Amniotic epithelial cell (primary cell): ENCODE results near the gene HNMT.
A peak's percentile ranks its signal among the peaks of the same experiment; 100 is the strongest.
"Not testable (repeated sequence)": the region's sequence is repeated elsewhere in the genome, so short reads cannot be mapped to it uniquely, and the experiment has no call there.

Experiments used
- DNase-seq: peaks from one replicate; pipeline ENCODE4 v3.0.0-alpha.2; 2010; ENCODE audit warnings: low read depth

Gene HNMT

DNA sequence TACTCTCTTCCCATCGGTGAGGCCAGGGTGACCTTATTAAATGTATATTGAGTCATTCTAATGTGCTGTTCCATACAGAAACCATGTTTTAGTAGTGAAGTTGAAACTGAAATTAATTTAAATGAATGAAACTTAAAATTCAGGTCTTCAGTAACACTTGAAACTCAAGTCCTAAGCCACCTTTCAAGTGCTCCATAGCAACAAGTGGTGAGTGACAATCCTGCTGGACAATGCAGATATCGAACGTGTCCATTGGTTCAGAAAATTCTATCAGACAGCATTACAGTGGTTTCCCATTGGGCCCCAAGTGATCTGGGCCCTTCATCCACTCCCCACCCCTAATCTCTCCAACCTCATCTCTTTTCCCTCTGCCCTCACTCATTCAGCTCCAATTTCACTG is 48.7 kb downstream of the HNMT start:
- DNase-seq = no peak

DNA sequence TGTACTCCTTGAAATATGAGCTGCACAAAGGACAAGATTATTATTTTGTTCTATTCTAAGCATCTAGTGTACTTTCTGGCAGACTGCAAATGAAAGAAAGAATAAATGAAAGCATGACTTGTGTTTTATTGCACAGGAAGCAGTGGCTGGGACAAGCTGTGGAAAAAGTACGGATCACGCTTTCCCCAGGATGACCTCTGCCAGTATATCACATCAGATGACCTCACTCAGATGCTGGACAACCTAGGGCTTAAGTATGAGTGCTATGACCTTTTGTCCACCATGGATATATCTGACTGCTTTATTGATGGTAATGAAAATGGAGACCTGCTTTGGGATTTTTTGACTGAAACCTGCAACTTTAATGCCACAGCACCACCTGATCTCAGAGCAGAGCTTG is 49.4 kb downstream of the HNMT start:
- no peak for DNase-seq

GRCh38 chr2:138015494-138015893 is 51.2 kb downstream of the HNMT start:
- no peak for DNase-seq

- peak; percentile 9 for DNase-seq
Observed at GRCh38 chr2:138016351-138017087, 52.2 kb downstream of the HNMT start.

GRCh38 chr2:138017824-138018223 is 53.6 kb downstream of the HNMT start:
- no peak for DNase-seq

DNA sequence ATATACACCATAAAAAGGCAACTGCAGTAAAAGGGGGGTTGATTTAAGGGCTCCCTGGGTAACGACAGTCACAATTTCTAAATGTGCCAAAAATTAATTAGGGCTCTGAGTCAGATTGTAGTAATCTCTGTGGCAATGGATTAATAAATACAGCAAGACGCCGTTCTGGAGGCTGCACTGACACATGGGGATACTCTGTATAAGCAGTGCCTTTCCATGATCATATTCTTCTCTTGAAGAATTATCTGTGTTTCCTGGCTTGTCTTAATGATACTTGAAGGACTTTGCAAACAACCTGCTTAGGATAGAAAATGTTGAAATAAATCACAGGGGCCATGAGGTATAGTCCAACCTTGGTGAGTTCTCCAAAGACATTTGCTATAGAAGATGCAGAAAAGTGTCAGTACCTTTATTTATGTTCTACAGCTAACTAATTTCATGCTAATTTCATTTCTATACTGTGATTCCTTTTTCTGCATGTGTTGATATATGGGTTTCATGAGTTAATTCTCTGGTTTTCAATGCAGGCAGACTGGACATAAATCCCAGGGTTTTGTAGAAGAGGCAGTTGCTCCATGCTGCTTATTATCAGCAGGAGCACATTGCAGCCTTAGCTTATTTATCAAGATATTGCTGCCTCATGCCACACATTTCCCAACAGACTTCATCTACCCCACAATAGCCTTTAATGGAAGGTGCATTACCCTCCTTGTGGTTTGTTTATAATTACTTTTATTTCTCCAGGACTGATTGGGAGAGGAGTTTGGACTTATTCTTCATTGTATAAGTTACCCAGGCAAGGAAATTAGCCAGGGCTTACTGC is 54.8 kb downstream of the HNMT start:
- peak; percentile 84 for DNase-seq

DNA sequence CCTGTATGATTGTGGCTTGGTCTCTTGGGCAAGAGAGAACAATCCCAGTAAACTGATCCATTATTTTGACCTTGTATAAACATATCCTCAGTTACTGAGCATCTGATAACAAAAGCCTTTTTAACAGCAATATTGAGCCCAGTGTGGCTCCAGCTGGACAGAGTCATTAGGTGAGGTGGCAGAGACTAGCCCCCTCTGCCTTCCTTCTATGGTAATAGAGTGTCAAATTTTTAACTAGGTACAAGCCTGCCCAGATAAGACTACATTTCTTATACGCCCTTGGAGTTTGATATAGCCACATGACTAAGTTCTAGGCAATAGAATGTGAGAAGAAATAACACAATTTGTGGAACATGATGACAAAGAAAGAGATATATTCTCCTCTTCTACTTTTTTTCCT is 56.2 kb downstream of the HNMT start:
- DNase-seq = peak; percentile 23

DNA sequence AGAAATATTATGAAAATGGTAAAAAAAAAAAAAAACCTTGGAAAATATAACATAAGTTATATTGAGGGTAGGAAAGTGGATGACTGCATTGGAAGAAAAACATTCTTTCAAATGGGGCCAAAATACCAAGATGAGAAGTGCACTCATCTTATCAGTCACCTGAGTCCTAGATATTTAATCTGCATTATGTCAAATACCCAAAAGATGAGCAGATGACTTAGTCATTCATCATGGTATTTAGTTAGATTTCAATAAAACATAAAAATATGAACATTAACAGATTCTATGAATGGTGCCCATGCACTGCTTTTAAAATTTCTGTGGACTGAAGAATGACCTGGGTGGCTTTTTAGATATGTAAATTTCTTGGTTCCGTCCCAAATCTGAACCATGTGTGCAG is 56.9 kb downstream of the HNMT start:
- DNase-seq = no peak

GRCh38 chr2:138023298-138023697 is 59.0 kb downstream of the HNMT start:
- DNase-seq = peak; percentile 68

GRCh38 chr2:138023976-138024375 is 59.7 kb downstream of the HNMT start:
- no peak for DNase-seq

DNA sequence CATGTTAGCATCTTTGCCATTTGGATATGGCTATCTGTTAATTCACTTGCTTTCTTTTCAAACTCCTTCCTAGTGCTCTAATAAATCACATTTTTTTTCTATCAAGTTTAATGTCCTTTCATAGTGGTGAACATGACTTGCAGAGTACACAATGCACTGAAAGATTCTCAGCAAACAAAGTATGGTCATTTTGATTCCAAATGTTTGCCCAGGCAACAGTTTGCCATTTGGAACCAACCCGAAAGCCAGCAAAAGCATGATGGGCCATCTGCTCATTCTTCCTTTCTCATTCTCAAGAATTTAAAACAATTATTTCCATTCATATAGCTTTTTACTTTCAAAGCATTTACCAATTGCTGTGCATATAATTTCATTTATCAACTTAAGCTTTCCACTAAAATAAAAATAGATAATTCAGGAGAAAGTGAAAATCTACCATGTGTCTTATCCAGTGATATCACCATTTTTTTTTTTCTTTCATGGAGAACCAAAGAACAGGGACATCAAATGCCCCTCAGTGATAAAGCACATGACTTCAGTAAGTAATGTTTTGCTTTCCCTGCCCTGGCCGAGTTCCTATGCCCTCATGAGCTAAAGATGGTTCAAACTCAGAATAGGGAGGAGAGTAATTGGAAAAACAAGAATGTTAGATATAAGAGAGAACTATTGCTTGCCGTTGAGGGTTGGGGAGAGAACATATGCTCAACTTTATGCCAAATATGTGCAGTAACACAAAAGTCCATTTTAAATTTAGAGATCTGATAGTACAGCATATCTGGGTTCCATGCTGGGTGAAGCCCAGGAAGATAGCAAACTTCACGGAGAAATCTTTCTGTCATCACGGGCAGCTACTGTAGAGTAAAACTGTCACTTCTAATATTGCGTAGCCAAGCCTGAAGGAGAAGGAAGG is 62.1 kb downstream of the HNMT start:
- no peak for DNase-seq

- DNase-seq = no peak
Observed at GRCh38 chr2:138028538-138028937, 64.3 kb downstream of the HNMT start.

DNA sequence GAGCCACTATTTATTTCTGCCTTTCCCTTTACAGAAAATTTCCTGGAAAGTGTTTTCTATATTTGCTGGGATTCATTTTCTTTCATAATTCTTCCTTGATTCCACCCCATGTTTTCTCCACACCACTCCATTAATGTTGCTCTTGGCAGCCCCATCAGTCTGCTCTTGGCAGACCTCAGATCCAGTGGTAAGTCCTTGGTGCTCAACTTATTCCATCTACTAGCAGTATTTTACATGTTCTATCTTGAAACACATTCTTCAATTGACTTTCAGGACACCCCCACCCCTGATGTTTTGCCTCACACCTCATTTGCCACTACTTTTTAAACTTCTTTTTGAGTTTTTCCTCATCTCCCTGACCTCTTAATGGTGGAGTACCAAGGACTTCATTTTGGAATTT is 65.0 kb downstream of the HNMT start:
- no peak for DNase-seq

GRCh38 chr2:138030459-138030858 is 66.2 kb downstream of the HNMT start:
- peak; percentile 98 for DNase-seq

DNA sequence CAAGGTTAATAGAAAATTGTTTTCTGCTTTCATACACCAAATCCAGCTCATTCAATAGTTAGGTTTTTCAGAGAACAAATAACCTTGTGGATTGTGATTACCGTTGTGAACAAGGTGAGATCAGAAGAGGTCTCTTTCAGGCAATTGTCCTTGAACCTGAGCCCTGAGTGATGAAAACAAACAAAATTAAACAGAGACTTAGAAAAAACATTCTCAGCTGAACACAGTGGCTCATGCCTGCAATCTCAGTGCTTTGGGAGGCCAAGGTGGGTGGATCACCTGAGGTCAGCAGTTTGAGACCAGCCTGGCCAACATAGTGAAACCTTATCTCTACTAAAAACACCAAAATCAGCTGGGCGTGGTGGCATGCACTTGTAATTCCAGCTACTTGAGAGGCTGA is 68.1 kb downstream of the HNMT start:
- DNase-seq = no peak

GRCh38 chr2:138034536-138034935 is 70.3 kb downstream of the HNMT start:
- peak; percentile 41 for DNase-seq

GRCh38 chr2:138035608-138036217 is 71.4 kb downstream of the HNMT start:
- DNase-seq = peak; percentile 96

DNA sequence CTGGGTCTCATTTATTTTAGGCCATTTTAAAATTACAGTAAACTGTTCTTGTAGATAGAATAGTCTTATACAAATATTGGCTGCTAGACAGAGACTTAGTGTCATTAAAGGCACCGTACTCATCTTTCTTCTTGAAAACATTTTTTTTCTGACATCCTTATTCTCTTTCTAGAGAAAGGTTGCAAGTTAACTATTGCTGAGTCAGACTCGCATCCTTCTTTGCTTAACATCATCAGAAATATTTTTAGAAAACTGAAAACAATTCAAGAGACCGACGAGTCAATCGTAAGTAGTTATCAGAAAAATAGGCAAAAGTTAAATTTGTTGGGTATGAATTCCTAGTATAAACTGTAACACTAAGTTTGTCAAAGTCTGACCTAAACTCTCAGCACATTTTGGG is 72.2 kb downstream of the HNMT start:
- peak; percentile 29 for DNase-seq

GRCh38 chr2:138037090-138037489 is 72.8 kb downstream of the HNMT start:
- DNase-seq = no peak

DNA sequence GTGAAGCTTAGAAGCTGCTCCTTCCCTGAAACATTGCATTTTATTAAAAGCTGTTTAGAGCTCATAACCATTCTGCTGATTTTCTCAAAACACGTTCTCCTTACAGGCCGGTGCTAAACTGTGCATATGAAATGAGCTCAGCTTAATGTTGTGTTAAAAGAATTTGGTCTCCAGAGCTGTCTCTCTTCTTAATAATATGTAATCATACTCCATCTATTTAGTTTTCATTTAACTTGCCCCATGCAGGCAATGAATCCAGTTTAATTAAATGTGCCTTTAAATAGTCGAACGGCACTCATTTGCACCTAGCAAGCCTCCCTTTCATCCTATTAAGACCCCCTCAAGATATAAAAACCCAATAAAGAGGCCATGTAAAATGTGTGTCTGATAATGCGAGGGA is 76.3 kb downstream of the HNMT start:
- DNase-seq = no peak

- no peak for DNase-seq
Observed at GRCh38 chr2:138042311-138042710, 78.0 kb downstream of the HNMT start.

DNA sequence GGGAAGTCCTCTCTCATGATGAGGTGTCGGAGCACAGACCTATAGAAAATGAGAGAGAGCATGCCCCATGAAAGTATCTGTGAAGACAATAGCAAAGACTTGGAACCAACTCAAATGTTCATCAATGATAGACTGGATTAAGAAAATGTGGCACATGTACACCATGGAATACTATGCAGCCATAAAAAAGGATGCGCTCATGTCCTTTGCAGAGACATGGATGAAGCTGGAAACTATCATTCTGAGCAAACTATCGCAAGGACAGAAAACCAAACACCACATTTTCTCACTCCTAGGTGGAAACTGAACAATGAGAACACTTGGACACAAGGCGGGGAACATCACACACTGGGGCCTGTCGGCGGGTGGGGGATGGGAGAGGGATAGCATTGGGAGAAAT is 79.3 kb downstream of the HNMT start:
- DNase-seq = not testable (repeated sequence)
